HCT116 (cell line): Measurements from ENCODE around the gene NF2. TPM values are rescaled to one million over a fixed set of nuclear protein-coding genes. Genes with fewer than 3 reads are reported as not detected.

Source experiments
- ATAC-seq: fragments of 200-7000 bp; cut with Tn5 transposase; 2 replicates; pipeline ENCODE4 v1.9.1; 2020; ENCODE audit warnings: mild to moderate bottlenecking, moderate library complexity
- BruUV-seq: library from RNA; stranded (reverse); fragments of 400-500 nt; replicated peaks from 2 replicates; lab custom pipeline; 2021; lab: Mats Ljungman, UMichigan
- CTCF ChIA-PET: fragments of 300-600 bp; sonication (Branson Sonifier 250); formaldehyde crosslinking; loops from one replicate; lab custom pipeline; 2021; ENCODE audit warnings: antibody characterized with exemption; lab: Charles Lee
- POLR2A ChIA-PET: fragments of 300-600, 350-600 bp; sonication (Branson Sonifier 250); formaldehyde crosslinking; loops from one replicate; lab custom pipeline; 2021; ENCODE audit warnings: antibody characterized with exemption; lab: Charles Lee
- RAD21 ChIA-PET, 2 experiments: fragments of 300-600 bp; sonication (Branson Sonifier 250); formaldehyde crosslinking; loops; one replicate each; lab custom pipeline; 2023; ENCODE audit warnings: low total read pairs in 2 of 2; ENCODE audit not compliant: uncharacterized antibody in 2 of 2, unreplicated experiment in 2 of 2, low non-redundant PET in 1 of 2; lab: Charles Lee
- DNase-seq: peaks from one replicate; pipeline ENCODE4 v3.0.0-alpha.2; 2010; ENCODE audit warnings: low read depth, low spot score
- H2AFZ ChIP-seq: fragments of 200-600 bp; shearing (Covaris generic), sonication (generic); 2 replicates; pipeline ENCODE4 v1.6.1; 2017; ENCODE audit warnings: low read depth, mixed run types, mixed read lengths, antibody characterized with exemption, low read length; ENCODE audit not compliant: poor library complexity, severe bottlenecking
- H3K27ac ChIP-seq: 2 replicates; pipeline ENCODE4 v1.5.1; 2012; ENCODE audit warnings: low read depth, low read length
- H3K27me3 ChIP-seq: fragments of 200-600 bp; sonication (generic); 2 replicates; pipeline ENCODE4 v1.6.1; 2016; ENCODE audit warnings: mixed run types, low read length, mixed read lengths; ENCODE audit not compliant: insufficient read depth
- H3K36me3 ChIP-seq, 2 experiments: fragments of 200-500 bp in 1 of 2; fragments of 200-600 bp in 1 of 2; sonication (Bioruptor generic) in 1 of 2; sonication (generic) in 1 of 2; 2 replicates each; pipeline versions ENCODE4 v1.5.1 to v1.6.1; 2014 to 2016; ENCODE audit warnings: low read length in 2 of 2, inconsistent platforms in 1 of 2, mixed read lengths in 1 of 2, mixed run types in 1 of 2; ENCODE audit not compliant: insufficient read depth in 2 of 2, control insufficient read depth in 1 of 2
- H3K4me1 ChIP-seq, 2 experiments: fragments of 200-600 bp in 1 of 2; sonication (generic) in 1 of 2; 2 replicates each; pipeline versions ENCODE4 v1.5.1 to v1.6.1; 2012 to 2017; ENCODE audit warnings: low read length in 2 of 2, inconsistent platforms in 1 of 2, mild to moderate bottlenecking in 1 of 2, mixed read lengths in 1 of 2, mixed run types in 1 of 2, moderate library complexity in 1 of 2; ENCODE audit not compliant: insufficient read depth in 2 of 2, control insufficient read depth in 1 of 2
- H3K4me2 ChIP-seq: fragments of 200-600 bp; sonication (generic); 2 replicates; pipeline ENCODE4 v1.6.1; 2017; ENCODE audit warnings: mixed run types, low read length, mixed read lengths
- H3K4me3 ChIP-seq, 2 experiments: fragments of 200-600 bp in 1 of 2; sonication (generic) in 1 of 2; replicated peaks in 1 of 2; 2 replicates each; pipeline ENCODE4 v1.5.1; 2011 to 2016; ENCODE audit warnings: low read length in 2 of 2, control low read depth in 1 of 2, low read depth in 1 of 2, mild to moderate bottlenecking in 1 of 2, mixed read lengths in 1 of 2, mixed run types in 1 of 2
- H3K79me2 ChIP-seq: fragments of 200-600 bp; sonication (generic); 2 replicates; pipeline ENCODE4 v1.6.1; 2017; ENCODE audit warnings: mild to moderate bottlenecking, mixed run types, low read length, moderate library complexity, mixed read lengths; ENCODE audit not compliant: insufficient read depth
- H3K9ac ChIP-seq: fragments of 200-600 bp; sonication (generic); 2 replicates; pipeline ENCODE4 v1.6.1; 2016; ENCODE audit warnings: low read length, mixed read lengths
- H3K9me2 ChIP-seq: fragments of 200-600 bp; sonication (generic), shearing (Covaris generic); 2 replicates; pipeline ENCODE4 v1.6.1; 2017; ENCODE audit warnings: mixed run types, mild to moderate bottlenecking, moderate library complexity; ENCODE audit not compliant: insufficient read depth
- H3K9me3 ChIP-seq, 2 experiments: fragments of 200-500 bp in 1 of 2; fragments of 200-600 bp in 1 of 2; sonication (Bioruptor generic) in 1 of 2; sonication (generic) in 1 of 2; 2 replicates each; pipeline ENCODE4 v1.6.1; 2014 to 2017; ENCODE audit warnings: low read length in 2 of 2, mixed read lengths in 2 of 2, inconsistent platforms in 1 of 2, low read depth in 1 of 2, mild to moderate bottlenecking in 1 of 2, mixed run types in 1 of 2, moderate library complexity in 1 of 2; ENCODE audit not compliant: control insufficient read depth in 1 of 2, insufficient read depth in 1 of 2
- H4K20me1 ChIP-seq: fragments of 200-600 bp; sonication (generic), shearing (Covaris generic); 2 replicates; pipeline ENCODE4 v1.6.1; 2017; ENCODE audit warnings: mixed run types, mild to moderate bottlenecking, moderate library complexity; ENCODE audit not compliant: insufficient read depth
- CEBPB ChIP-seq: IDR thresholded peaks from 2 replicates; pipeline ENCODE4 v1.6.1; 2012; ENCODE audit warnings: low read depth
- EGR1 ChIP-seq: IDR thresholded peaks from 2 replicates; pipeline ENCODE4 v1.6.1; 2012; ENCODE audit warnings: low read depth
- ELF1 ChIP-seq: IDR thresholded peaks from 2 replicates; pipeline ENCODE4 v1.6.1; 2012; ENCODE audit warnings: low read depth, borderline replicate concordance
- EZH2 ChIP-seq: fragments of 200-600 bp; sonication (generic); IDR thresholded peaks from 2 replicates; pipeline ENCODE4 v1.6.1; 2017; ENCODE audit warnings: antibody characterized with exemption, mixed run types
- RAD21 ChIP-seq: IDR thresholded peaks from 2 replicates; pipeline ENCODE4 v1.6.1; 2012; ENCODE audit warnings: low read depth, mild to moderate bottlenecking
- SP1 ChIP-seq: IDR thresholded peaks from 2 replicates; pipeline ENCODE4 v1.6.1; 2012; ENCODE audit warnings: low read depth
- SRF ChIP-seq: IDR thresholded peaks from 2 replicates; pipeline ENCODE4 v1.6.1; 2012; ENCODE audit warnings: low read depth
- TCF7L2 ChIP-seq: IDR thresholded peaks from 2 replicates; pipeline ENCODE4 v1.7.0; 2011; ENCODE audit warnings: borderline replicate concordance, inconsistent platforms; ENCODE audit not compliant: insufficient read depth, insufficient read length; ENCODE audit errors: extremely low read depth
- YY1 ChIP-seq: IDR thresholded peaks from 2 replicates; pipeline ENCODE4 v1.6.1; 2011; ENCODE audit warnings: low read length, low read depth, moderate library complexity, mild to moderate bottlenecking; ENCODE audit not compliant: insufficient replicate concordance; ENCODE audit errors: extremely low read depth
- intact Hi-C: fragments of 100-400 bp; cut with micrococcal nuclease; formaldehyde crosslinking; loops from 2 replicates; pipeline ENCODE4 v1.10.0; 2022
- total RNA-seq: library from RNA; stranded (reverse); gene quantifications from one replicate; pipeline ENCODE4 v1.2.1, GENCODE V29; 2021; ENCODE audit not compliant: unreplicated experiment
- TF ChIP-seq, protein P1 (sequence below), 3 experiments: fragments of 200-600 bp in 1 of 3; sonication (generic) in 1 of 3; IDR thresholded peaks in 2 of 3; conservative IDR thresholded peaks in 1 of 3; 2 replicates each; pipeline ENCODE4 v1.5.1; 2012 to 2017; ENCODE audit warnings: low read depth in 2 of 3, low read length in 2 of 3, antibody characterized with exemption in 1 of 3, borderline replicate concordance in 1 of 3, control low read depth in 1 of 3, mild to moderate bottlenecking in 1 of 3, mixed read lengths in 1 of 3, mixed run types in 1 of 3, moderate library complexity in 1 of 3; ENCODE audit not compliant: insufficient read depth in 1 of 3

NF2 gene
- total RNA-seq, 1 experiment from 2014 or later = 70.2 TPM

DNA sequence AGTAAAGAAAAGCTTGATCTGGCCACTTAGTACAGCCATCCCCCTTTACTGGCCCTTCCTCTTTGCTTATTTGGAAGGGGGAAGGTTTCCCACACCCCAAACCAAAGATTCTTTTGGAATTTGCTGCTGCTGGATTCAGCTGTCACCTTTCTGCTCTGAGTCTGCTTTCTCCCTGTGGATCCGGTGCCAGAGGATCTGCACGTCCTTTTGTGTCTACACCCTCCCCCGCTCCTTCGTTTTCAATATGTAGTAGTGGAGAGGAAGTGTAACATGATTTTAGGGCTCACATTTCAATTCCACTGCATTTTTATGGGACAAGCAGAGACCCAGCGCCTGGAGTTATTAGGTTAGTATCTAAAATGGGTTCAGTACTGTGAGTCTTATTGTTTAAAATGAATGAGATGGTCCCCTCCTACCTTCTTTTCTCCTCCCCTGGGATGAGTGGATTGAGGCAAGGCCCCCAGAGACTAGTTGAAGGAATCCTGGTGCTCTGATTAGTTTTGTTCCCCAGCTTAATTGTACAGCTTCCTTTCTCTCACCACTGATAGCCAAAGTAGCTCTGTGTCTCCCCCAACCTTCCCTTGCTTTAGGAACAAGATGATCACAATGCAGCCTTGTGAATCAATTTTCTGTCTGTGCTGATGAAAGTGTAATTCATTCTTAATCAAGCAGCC lies 85.9 kb downstream of the NF2 start:
- BruUV-seq = no TSS peak
- CTCF ChIA-PET = interaction anchor here (0.9 to 2.5 kb wide), 13 partner anchors 9 to 638 kb away, joined by 3 to 25 read pairs (median 5); partner anchors contain the start of gene TBC1D10A
- H3K27me3 ChIP-seq = no peaks in the 10 kb centered on the region
- intact Hi-C loops = loop anchor here (1.0 kb wide), 2 partner anchors 316 to 400 kb away; no protein-coding TSS in a partner anchor
- no peak for DNase-seq
- H3K9me2 ChIP-seq = no peaks in the 10 kb centered on the region
- no peak overlapping the region for H3K4me2 ChIP-seq
- H3K79me2 ChIP-seq = no peaks in the 10 kb centered on the region; the same call in 1 of the 2 replicates
- no peak overlapping the region for H3K4me3 ChIP-seq
- H3K9me3 ChIP-seq = no peaks in the 10 kb centered on the region
- no peaks in the 10 kb centered on the region for H4K20me1 ChIP-seq
- H3K27ac ChIP-seq = no peak overlapping the region
- H2AFZ ChIP-seq = no peak overlapping the region
- H3K9ac ChIP-seq = no peak overlapping the region
- RAD21 ChIA-PET = interaction anchor here (0.7 to 1.2 kb wide), 2 partner anchors 12 to 400 kb away, joined by 3 to 4 read pairs; no protein-coding TSS in a partner anchor
- no peak for TF ChIP-seq EGR1
- TF ChIP-seq SP1 = no peak
- no peak for TF ChIP-seq SRF
- no peak for TF ChIP-seq EZH2
- TF ChIP-seq CEBPB = no peak
- no peaks in the 10 kb centered on the region for H3K36me3 ChIP-seq
- H3K4me1 ChIP-seq = no peaks in the 10 kb centered on the region
- POLR2A ChIA-PET = interaction anchor here (0.7 kb wide), 1 partner anchor 17 kb away, joined by 4 read pairs; no protein-coding TSS in a partner anchor
- peak; percentile 7; the same call in 1 of the 2 replicates for ATAC-seq

DNA sequence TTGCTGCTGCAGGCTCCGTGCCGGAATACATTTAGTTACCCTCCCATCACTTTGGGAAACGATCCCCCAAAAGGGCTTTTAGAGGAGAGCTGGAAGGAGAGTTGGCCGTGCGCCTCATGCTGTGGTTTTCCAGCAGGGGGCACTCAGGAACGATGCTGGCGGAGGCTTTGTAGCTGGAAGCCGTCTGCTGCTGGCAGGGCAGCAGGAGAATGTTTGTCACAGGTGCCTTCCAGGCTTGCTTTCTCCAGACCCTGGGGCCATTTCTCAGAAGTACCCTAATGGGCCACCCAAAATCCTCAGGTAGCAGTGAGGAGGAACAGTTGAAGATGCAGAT lies 86.4 kb downstream of the NF2 start:
- ChIA-PET CTCF (interaction anchor here (0.6 to 2.5 kb wide), 14 partner anchors 10 to 637 kb away, joined by 3 to 25 read pairs (median 4); partner anchors contain the start of gene TBC1D10A), RAD21 (interaction anchor here (0.7 to 1.2 kb wide), 2 partner anchors 11 to 399 kb away, joined by 3 to 4 read pairs; no protein-coding TSS in a partner anchor), POLR2A (no interaction called here)
- DNase-seq (no peak), ATAC-seq (peak; percentile 74)
- no peak overlapping the region for H3K4me3 ChIP-seq
- no peak overlapping the region for H2AFZ ChIP-seq
- no peaks in the 10 kb centered on the region for H3K36me3 ChIP-seq
- H4K20me1 ChIP-seq = no peaks in the 10 kb centered on the region
- no peaks in the 10 kb centered on the region for H3K4me1 ChIP-seq
- intact Hi-C loops = loop anchor here (1.0 kb wide), 2 partner anchors 315 to 399 kb away; no protein-coding TSS in a partner anchor
- H3K9me2 ChIP-seq = no peaks in the 10 kb centered on the region
- H3K27ac ChIP-seq = no peak overlapping the region
- TF ChIP-seq ELF1 = no peak
- peak; percentile 78 for TF ChIP-seq TCF7L2
- no peak for TF ChIP-seq YY1
- TF ChIP-seq, protein P1, sequence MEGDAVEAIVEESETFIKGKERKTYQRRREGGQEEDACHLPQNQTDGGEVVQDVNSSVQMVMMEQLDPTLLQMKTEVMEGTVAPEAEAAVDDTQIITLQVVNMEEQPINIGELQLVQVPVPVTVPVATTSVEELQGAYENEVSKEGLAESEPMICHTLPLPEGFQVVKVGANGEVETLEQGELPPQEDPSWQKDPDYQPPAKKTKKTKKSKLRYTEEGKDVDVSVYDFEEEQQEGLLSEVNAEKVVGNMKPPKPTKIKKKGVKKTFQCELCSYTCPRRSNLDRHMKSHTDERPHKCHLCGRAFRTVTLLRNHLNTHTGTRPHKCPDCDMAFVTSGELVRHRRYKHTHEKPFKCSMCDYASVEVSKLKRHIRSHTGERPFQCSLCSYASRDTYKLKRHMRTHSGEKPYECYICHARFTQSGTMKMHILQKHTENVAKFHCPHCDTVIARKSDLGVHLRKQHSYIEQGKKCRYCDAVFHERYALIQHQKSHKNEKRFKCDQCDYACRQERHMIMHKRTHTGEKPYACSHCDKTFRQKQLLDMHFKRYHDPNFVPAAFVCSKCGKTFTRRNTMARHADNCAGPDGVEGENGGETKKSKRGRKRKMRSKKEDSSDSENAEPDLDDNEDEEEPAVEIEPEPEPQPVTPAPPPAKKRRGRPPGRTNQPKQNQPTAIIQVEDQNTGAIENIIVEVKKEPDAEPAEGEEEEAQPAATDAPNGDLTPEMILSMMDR (IDR thresholded peaks at IDR 0.05 in 2 of 3, conservative IDR thresholded peaks at IDR 0.05 in 1 of 3; ENCODE audit: borderline replicate concordance in 1 of 3, insufficient read depth in 1 of 3, low read depth in 2 of 3, low read length in 2 of 3) = peak; percentile 56 to 73 (median 71); a peak in 5 of 6 replicates
- peak; percentile 64 for TF ChIP-seq RAD21
- H3K79me2 ChIP-seq = no peaks in the 10 kb centered on the region; the same call in 1 of the 2 replicates
- no peaks in the 10 kb centered on the region for H3K27me3 ChIP-seq
- no TSS peak for BruUV-seq
- H3K9ac ChIP-seq = no peak overlapping the region
- no peaks in the 10 kb centered on the region for H3K9me3 ChIP-seq
- no peak overlapping the region for H3K4me2 ChIP-seq
